Esophagus squamous epithelium (tissue), 4 donors: ENCODE data around the gene GRB7.

Source experiments
- CTCF ChIP-seq, 6 experiments: fragments of 450-650 bp in 4 of 6; fragments of 200-600 bp in 2 of 6; sonication (generic) in 2 of 6; IDR thresholded peaks; one replicate each; pipeline ENCODE4 v1.5.1; 2016 to 2019; ENCODE audit warnings: antibody characterized with exemption in 6 of 6, mild to moderate bottlenecking in 4 of 6, moderate library complexity in 4 of 6
- POLR2A ChIP-seq, 4 donors: fragments of 450-650 bp; IDR thresholded peaks; one replicate each; pipeline ENCODE4 v1.6.1; 2017; ENCODE audit warnings: antibody characterized with exemption in 4 of 4, mild to moderate bottlenecking in 4 of 4, moderate library complexity in 3 of 4

- TF ChIP-seq CTCF (IDR thresholded peaks at IDR 0.05) (peak in 2 of 6 experiments; percentile 11 to 44), POLR2A (IDR thresholded peaks at IDR 0.05) (no peak)
Observed at GRCh38 chr17:39715375-39716072, 22.2 kb upstream of the GRB7 start.
